Measurements from ENCODE around the gene DUT.

DUT gene

DNA sequence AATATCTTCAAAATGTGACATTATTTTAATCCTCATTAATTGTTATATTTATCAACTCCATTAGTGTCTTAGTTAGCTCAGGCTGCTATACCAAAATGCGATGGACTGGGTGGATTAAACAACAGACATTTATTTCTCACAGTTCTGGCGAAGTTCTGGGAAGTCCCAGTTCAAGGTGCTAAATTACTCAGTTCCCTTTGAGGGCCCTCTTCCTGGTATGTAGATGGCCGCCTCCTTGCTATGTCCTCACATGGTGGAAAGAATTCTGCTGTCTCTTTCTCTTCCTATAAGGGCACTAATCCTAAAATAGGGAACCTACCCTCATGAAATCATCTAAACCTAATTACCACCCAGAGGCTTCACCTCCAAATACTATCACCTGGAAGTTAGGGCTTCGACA lies 38.8 kb upstream of the DUT start:
- no peak for DNase-seq (ENCODE audit: extremely low read depth, low read depth)
- H3K4me3 ChIP-seq (replicated peaks; ENCODE audit: low read depth, low read length), result no peak overlapping the region
- TF ChIP-seq, protein P1, sequence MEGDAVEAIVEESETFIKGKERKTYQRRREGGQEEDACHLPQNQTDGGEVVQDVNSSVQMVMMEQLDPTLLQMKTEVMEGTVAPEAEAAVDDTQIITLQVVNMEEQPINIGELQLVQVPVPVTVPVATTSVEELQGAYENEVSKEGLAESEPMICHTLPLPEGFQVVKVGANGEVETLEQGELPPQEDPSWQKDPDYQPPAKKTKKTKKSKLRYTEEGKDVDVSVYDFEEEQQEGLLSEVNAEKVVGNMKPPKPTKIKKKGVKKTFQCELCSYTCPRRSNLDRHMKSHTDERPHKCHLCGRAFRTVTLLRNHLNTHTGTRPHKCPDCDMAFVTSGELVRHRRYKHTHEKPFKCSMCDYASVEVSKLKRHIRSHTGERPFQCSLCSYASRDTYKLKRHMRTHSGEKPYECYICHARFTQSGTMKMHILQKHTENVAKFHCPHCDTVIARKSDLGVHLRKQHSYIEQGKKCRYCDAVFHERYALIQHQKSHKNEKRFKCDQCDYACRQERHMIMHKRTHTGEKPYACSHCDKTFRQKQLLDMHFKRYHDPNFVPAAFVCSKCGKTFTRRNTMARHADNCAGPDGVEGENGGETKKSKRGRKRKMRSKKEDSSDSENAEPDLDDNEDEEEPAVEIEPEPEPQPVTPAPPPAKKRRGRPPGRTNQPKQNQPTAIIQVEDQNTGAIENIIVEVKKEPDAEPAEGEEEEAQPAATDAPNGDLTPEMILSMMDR (IDR thresholded peaks at IDR 0.05; ENCODE audit: low read depth, low read length, missing control alignments), result no peak

DNA sequence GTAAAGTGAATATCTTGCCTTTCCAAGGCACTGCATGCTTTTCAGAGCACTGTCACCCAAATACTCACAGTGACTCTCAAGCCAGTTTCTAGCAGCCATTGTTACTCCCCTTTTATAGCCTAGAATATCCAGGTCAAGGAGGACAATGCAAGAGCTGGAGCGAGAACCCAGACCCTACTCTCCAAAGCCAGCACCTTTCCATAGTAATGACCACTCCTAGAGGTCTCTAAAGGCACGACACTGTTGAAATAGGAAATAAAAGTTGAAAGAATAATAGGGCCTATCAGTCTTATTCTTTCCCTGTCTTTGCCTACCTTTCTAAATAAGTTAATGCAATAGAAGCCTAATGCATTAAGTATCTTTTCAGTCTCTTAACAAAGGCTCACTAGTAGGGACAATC lies 33.6 kb upstream of the DUT start:
- TF ChIP-seq, protein P1 (IDR thresholded peaks at IDR 0.05; ENCODE audit: low read depth, low read length, missing control alignments), result no peak
- no peak for DNase-seq (ENCODE audit: extremely low read depth, low read depth)
- no peak overlapping the region for H3K4me3 ChIP-seq (replicated peaks; ENCODE audit: low read depth, low read length)

DNA sequence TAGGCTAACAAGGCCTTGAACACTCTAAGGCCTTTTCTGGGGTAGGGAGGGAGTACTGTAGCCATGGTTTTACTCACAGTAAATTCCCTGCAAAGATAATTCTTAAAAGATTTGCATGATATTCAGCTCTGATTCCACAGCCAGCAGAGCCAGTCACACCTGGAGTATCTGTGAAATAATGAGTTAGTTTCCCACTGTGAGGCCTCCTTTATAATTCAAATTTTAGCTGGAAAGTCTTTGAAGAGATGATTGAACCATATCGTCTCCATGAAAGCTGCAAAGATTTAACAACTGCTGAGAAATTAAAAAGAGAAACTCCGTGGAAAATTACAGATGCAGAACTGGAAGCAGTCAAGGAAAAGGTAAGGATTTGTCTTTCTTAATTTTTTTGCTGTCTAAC lies 32.3 kb upstream of the DUT start:
- no peak overlapping the region for H3K4me3 ChIP-seq (replicated peaks; ENCODE audit: low read depth, low read length)
- DNase-seq (ENCODE audit: extremely low read depth, low read depth), result no peak
- TF ChIP-seq, protein P1 (IDR thresholded peaks at IDR 0.05; ENCODE audit: low read depth, low read length, missing control alignments), result no peak

DNA sequence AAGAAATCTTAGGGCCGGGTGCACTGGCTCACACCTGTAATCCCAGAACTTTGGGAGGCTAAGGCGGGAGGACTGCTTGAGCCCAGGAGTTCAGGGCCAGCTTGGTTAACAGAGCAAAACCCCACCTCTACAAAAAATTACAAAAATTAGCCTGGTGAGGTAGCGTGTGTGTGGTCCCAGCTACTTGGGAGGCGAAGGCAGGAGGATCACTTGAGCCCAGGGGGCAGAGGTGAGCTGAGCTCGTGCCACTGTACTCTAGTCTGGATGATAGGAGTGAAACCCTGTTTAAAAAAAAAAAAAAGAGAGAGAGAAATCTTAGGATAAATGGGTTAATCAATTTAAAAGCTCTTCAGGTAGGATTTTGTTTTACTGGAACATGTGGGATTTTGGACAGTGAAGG lies 31.2 kb upstream of the DUT start:
- DNase-seq (ENCODE audit: extremely low read depth, low read depth), result no peak
- TF ChIP-seq, protein P1 (IDR thresholded peaks at IDR 0.05; ENCODE audit: low read depth, low read length, missing control alignments), result no peak
- H3K4me3 ChIP-seq (replicated peaks; ENCODE audit: low read depth, low read length), result no peak overlapping the region

DNA sequence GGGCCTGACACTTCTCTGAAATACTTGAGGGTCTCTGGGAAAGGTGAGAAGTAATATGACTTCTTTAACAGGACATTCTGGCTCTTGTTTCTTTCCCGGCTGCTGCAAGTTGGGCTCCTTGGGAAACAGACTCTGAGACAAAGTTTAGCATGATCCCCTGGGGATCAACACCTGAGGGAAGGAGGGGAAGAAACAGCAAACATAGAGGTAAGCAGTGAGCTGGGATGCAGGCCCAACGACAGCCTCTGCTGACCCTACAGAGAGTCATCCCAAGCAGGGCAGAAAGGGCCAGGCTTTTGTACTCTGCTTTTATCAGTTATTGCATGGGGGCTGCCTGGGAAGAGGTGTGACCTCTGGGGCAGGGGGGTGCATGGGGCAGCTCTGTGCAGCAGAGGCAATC lies 26.8 kb upstream of the DUT start:
- TF ChIP-seq, protein P1 (IDR thresholded peaks at IDR 0.05; ENCODE audit: low read depth, low read length, missing control alignments), result no peak
- no peak overlapping the region for H3K4me3 ChIP-seq (replicated peaks; ENCODE audit: low read depth, low read length)
- no peak for DNase-seq (ENCODE audit: extremely low read depth, low read depth)

DNA sequence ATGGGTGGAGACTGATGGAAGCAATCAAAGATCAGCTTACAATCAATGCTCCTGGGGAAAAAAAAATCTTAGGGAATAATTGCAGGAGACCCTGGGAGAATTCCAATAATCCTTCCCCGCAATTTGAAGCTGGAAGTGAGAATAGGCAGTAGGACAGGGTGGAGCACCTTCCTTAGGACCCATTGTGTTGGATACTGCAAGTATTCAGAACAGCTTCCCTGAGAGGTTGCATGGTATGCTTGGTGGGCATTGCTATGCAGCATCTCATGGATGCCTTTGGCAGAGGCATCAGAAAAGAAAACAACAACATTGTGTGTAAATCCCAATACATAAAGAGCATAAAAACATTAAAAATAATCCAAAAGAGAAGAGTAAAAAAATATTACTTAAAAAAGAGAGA lies 24.6 kb upstream of the DUT start:
- no peak overlapping the region for H3K4me3 ChIP-seq (replicated peaks; ENCODE audit: low read depth, low read length)
- TF ChIP-seq, protein P1 (IDR thresholded peaks at IDR 0.05; ENCODE audit: low read depth, low read length, missing control alignments), result no peak
- DNase-seq (ENCODE audit: extremely low read depth, low read depth), result no peak

DNA sequence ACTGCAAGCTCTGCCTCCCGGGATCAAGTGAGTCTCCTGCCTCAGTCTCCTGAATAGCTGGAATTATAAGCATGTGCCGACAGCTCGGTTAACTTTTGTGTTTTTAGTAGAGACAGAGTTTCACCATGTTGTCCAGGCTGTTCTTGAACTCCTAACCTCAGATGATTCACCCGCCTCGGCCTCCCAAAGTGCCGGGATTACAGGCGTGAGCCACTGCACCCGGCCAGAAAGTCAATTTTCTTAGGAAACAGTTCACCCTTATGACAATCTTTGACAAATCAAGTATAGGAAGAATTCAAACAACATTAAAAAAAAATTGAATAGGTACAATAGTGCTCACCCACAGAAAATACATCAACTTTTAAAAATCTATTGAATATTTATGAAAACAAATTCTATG lies 23.6 kb upstream of the DUT start:
- no peak for DNase-seq (ENCODE audit: extremely low read depth, low read depth)
- no peak overlapping the region for H3K4me3 ChIP-seq (replicated peaks; ENCODE audit: low read depth, low read length)
- TF ChIP-seq, protein P1 (IDR thresholded peaks at IDR 0.05; ENCODE audit: low read depth, low read length, missing control alignments), result no peak
